ENCODE measurements around the gene BMF. TPM values are rescaled to one million over a fixed set of nuclear protein-coding genes. Genes with fewer than 3 reads are reported as not detected.

Gene BMF
- total RNA-seq, 1 donor from 2014 or later: 112 TPM

DNA sequence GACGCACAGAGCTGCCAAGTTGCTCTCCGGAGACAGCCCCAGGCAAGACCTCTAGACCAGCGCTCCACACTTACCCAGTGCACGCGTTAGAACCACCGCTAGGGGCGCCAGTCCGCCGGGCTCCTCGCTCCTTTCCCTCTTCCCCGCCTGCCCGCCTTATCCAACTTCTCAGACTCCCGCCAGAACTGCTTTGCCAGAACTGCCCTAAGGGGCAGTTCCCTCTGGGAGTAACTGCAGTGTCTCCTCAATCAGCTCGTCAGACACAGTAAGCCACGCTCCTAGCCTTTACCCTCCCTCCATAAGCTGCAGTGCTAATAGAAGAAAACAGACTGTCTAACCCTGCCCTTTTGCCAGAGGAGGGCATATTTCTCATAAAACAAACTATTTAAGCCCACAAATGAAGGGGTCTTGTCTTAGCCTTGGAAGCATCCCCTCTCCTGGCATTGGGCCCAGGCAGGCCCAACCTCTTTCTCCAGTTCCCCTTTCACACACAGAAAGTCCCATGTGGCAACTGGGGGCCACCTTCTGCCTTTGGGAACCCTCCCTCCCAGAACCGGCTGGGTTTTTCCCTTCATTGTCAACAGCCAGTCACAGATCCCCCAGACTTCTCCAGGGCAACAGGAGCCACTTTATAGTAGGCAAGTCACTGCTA lies 3.7 kb downstream of the BMF start:
- TF ChIP-seq, protein P1, sequence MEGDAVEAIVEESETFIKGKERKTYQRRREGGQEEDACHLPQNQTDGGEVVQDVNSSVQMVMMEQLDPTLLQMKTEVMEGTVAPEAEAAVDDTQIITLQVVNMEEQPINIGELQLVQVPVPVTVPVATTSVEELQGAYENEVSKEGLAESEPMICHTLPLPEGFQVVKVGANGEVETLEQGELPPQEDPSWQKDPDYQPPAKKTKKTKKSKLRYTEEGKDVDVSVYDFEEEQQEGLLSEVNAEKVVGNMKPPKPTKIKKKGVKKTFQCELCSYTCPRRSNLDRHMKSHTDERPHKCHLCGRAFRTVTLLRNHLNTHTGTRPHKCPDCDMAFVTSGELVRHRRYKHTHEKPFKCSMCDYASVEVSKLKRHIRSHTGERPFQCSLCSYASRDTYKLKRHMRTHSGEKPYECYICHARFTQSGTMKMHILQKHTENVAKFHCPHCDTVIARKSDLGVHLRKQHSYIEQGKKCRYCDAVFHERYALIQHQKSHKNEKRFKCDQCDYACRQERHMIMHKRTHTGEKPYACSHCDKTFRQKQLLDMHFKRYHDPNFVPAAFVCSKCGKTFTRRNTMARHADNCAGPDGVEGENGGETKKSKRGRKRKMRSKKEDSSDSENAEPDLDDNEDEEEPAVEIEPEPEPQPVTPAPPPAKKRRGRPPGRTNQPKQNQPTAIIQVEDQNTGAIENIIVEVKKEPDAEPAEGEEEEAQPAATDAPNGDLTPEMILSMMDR (conservative IDR thresholded peaks at IDR 0.05): peak; percentile 99
- H3K27me3 Mint-ChIP-seq: no peaks in the 10 kb centered on the region
- H3K9me3 Mint-ChIP-seq: no peaks in the 10 kb centered on the region
- H3K36me3 Mint-ChIP-seq: peaks cover 17% of the 10 kb centered on the region
- H3K4me1 Mint-ChIP-seq (ENCODE audit: unreplicated experiment): peaks cover 71% of the 10 kb centered on the region
- peak; percentile 93 for DNase-seq (ENCODE audit: extremely low spot score, unreplicated experiment)
- H3K27ac Mint-ChIP-seq: peak overlapping the region; percentile 99
- H3K4me3 Mint-ChIP-seq: peak overlapping the region; percentile 97

DNA sequence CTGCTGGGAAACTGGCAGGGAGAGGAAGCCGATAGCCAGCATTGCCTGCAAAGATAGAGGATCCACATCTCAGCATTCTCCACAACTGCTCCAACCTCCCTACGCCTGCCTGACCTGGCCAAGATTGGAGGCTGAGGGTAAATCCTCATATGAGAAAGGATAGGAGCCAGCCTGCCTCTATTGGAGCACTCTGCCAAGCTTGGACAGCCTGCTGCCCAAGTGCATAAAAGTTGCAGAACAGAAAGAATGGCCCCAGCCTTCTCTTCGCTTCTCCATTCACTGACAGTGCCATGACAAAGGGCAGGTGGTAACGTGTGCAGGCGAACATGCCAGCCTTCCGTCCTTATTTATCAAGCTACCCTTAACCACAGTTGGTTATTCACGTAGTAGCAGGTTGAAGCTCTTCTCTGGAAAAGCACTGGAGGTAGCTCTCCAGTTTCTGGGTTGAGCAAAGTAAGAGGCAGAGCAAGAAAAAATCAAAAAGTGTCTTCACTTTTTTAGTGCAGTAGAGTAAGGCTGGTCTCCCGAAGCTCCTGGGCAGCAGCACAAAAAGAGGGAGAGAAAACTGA lies 4.3 kb downstream of the BMF start:
- TF ChIP-seq, protein P1 (conservative IDR thresholded peaks at IDR 0.05): no peak
- Mint-ChIP-seq H3K27ac (peak overlapping the region; percentile 99), H3K4me1 (ENCODE audit: unreplicated experiment) (peaks cover 73% of the 10 kb centered on the region), H3K9me3 (no peaks in the 10 kb centered on the region), H3K4me3 (peak overlapping the region; percentile 97), H3K27me3 (no peaks in the 10 kb centered on the region), H3K36me3 (peaks cover 17% of the 10 kb centered on the region)
- no peak for DNase-seq (ENCODE audit: extremely low spot score, unreplicated experiment)

DNA sequence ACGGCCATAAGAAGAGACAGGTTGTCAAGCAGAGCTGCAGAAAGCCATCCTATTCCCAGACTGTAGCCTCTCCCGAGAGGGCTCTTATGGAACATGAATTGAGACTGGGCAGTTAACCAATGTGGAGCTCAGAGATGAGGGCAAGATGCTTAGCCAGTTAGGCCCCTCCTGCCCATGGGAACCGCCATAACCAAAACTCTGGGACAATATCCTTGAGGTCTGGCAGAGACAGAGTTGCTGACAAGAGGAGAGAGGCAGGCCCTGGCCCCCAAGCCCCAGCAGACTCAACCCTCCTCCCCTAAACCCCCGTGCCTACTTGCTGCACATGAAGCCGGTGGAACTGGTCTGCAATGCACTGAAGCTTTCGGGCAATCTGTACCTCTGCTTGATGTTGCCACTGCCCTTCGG lies 4.8 kb downstream of the BMF start:
- no peaks in the 10 kb centered on the region for H3K9me3 Mint-ChIP-seq
- H3K36me3 Mint-ChIP-seq: peaks cover 17% of the 10 kb centered on the region
- DNase-seq (ENCODE audit: extremely low spot score, unreplicated experiment): no peak
- peak overlapping the region; percentile 99 for H3K27ac Mint-ChIP-seq
- TF ChIP-seq, protein P1 (conservative IDR thresholded peaks at IDR 0.05): no peak
- H3K4me3 Mint-ChIP-seq: peak overlapping the region; percentile 83
- peaks cover 73% of the 10 kb centered on the region for H3K4me1 Mint-ChIP-seq (ENCODE audit: unreplicated experiment)
- H3K27me3 Mint-ChIP-seq: no peaks in the 10 kb centered on the region

DNA sequence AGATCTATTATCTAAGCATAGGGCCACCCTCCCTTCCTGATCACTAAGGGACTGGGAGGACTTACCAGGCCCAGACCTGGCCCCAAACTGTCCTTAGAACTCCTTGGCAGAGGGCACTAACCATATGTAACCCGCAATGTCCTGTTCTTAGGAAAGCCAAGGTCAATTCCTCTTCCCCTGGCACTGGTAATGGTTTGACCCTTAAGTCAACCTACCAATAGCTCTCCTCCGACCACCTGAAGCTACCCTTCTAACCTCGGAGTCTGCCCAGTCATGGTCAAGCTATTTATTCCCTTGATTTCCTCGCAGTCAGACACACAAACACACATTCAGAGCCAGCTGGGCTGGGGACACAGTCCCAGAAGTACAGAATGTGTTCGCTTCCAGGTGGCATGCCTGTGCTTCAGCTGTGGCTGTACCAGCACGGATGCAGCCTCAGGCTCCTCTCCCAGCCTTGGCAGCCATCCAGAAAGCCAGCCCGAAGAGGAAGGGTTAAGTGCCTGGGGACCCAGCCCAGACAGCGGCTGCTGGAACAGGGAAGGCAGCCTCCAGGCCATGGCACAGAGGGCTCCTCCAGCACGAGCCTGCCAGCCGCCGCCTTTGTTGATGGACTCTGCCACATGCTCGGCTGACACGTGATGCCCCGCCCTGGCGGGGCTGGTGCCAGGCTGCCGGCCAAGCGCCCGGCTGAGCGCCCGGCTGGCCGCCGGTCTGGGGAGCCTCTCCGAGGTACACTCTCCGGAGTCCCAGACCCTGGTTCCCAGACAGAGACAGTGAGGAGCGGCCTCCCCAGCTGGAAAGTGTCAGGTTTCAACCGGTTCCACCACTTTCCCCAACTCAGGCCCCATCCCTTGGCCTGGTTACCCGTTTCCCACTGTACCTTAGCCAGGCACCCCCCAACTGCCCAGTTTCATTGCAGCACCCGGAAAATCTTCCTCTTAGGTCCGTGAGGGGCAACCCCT lies 5.5 kb downstream of the BMF start:
- Mint-ChIP-seq H3K36me3 (peaks cover 17% of the 10 kb centered on the region), H3K9me3 (no peaks in the 10 kb centered on the region), H3K4me3 (peak overlapping the region; percentile 83), H3K27me3 (no peaks in the 10 kb centered on the region), H3K27ac (peak overlapping the region; percentile 99), H3K4me1 (ENCODE audit: unreplicated experiment) (peaks cover 79% of the 10 kb centered on the region)
- TF ChIP-seq, protein P1 (conservative IDR thresholded peaks at IDR 0.05): no peak
- DNase-seq (ENCODE audit: extremely low spot score, unreplicated experiment): no peak

DNA sequence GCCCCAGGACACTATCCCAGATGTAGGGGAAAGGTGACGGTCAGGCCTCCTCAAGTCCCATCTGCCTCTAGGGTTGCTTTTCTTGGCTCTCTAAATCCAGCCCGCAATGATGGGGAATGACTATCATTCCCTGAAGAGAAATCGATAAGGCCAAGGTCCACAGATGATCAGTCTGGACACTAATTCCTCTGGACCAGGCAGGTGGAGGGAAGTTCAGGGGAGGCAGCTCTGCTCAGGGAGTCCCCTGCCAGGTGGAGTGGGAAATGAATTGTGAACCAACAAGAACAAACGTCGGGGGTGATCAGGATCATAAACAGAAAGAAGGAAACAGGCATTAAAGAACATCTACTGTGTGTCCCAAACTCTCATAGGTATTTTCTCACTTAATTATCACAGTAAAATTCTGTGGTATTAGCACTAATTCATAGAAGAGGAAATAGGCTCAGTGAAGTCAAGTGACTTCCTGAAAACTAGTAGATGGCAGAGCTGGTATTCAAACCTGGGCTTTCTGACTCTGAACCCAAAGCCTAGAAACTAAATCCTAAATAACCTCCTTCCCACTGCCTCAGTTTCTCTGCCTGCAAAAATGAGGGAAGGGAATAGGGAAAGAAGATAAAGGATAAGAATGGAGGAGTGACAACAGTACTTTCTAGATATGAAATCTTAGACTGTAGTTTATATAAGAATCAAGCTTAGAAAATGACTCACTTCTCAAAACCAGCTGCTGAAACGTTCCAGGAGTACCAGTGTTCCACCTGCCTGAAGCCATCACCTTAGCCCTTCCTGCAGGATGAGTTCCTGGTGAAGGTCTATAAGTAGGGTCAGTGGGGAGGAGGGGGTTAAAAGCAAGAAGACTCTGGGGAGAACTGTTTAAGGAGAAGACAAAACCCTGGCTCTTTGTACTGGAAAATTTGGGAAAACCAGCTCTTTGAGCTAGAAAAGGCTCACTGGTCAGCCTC lies 7.5 kb downstream of the BMF start:
- H3K4me3 Mint-ChIP-seq: peak overlapping the region; percentile 60
- DNase-seq (ENCODE audit: extremely low spot score, unreplicated experiment): no peak
- TF ChIP-seq, protein P1 (conservative IDR thresholded peaks at IDR 0.05): no peak
- H3K27ac Mint-ChIP-seq: peak overlapping the region; percentile 66
- H3K9me3 Mint-ChIP-seq: no peaks in the 10 kb centered on the region
- peaks cover 25% of the 10 kb centered on the region for H3K36me3 Mint-ChIP-seq
- peaks cover 75% of the 10 kb centered on the region for H3K4me1 Mint-ChIP-seq (ENCODE audit: unreplicated experiment)
- H3K27me3 Mint-ChIP-seq: no peaks in the 10 kb centered on the region
